ENCODE measurements around the gene NCBP2. TPM values are rescaled to one million over a fixed set of nuclear protein-coding genes. Genes with fewer than 3 reads are reported as not detected.

NCBP2 gene
- polyA plus RNA-seq, 6 donors from 2014 or later = 35.9 to 75.6 (median 62.9) TPM

- H3K4me3 Mint-ChIP-seq = peak overlapping the region in 1 of 8 donors; percentile 41
Observed at GRCh38 chr3:196975349-196975748, 33.0 kb upstream of the NCBP2 start.

DNA sequence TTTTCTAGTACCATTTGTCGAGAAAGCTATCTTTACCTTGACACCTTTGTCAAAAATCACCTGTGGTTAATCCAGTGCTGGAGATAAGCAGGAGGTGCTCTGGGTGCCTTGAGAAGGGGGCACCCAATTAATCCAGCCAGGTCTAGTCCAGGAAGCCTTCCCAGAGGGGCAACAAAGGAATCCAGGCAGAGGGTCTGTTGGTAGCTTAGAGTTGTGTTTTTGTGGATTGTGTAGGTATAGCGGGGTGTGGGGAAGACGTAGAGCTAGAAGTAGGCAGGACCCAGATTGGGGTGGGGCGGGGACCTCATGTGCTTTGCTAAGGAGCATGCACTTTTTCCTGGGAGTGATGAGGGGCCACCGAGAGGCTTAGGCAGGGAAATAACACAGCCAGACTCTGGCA is 32.3 kb upstream of the NCBP2 start:
- H3K9me3 Mint-ChIP-seq = no peaks in the 10 kb centered on the region
- ATAC-seq (ENCODE audit: low read depth in 2 of 2) (no peak), DNase-seq (no peak)
- no peak overlapping the region for H3K27ac Mint-ChIP-seq
- H3K27me3 Mint-ChIP-seq = peaks cover 6 to 16% (median 15%) of the 10 kb centered on the region in 3 donors
- H3K36me3 Mint-ChIP-seq = no peaks in the 10 kb centered on the region
- peak overlapping the region in 1 of 8 donors; percentile 30 for H3K4me3 Mint-ChIP-seq
- peaks cover 8 to 17% (median 9%) of the 10 kb centered on the region in 3 donors for H3K4me1 Mint-ChIP-seq

More at GRCh38 chr3:196975349-196975748, 33.0 kb upstream of the NCBP2 start:
- ATAC-seq (ENCODE audit: low read depth in 2 of 2) = no peak
- Mint-ChIP-seq H3K27ac (no peak overlapping the region), H3K27me3 (peaks cover 6 to 16% (median 15%) of the 10 kb centered on the region in 3 donors), H3K4me1 (peaks cover 5 to 14% (median 8%) of the 10 kb centered on the region in 3 donors), H3K9me3 (no peaks in the 10 kb centered on the region), H3K36me3 (no peaks in the 10 kb centered on the region)
- DNase-seq = no peak

GRCh38 chr3:196971094-196971698 is 28.9 kb upstream of the NCBP2 start:
- H3K27me3 Mint-ChIP-seq = peaks cover 0 to 16% (median 8%) of the 10 kb centered on the region in 3 donors
- ATAC-seq (ENCODE audit: low read depth in 2 of 2) (no peak), DNase-seq (no peak)
- H3K4me3 Mint-ChIP-seq = peak overlapping the region in 7 of 8 donors; percentile 51 to 92 (median 82)
- no peaks in the 10 kb centered on the region for H3K9me3 Mint-ChIP-seq
- H3K27ac Mint-ChIP-seq = peak overlapping the region in 1 of 6 donors; percentile 61
- peaks cover 6 to 25% (median 24%) of the 10 kb centered on the region in 3 donors for H3K4me1 Mint-ChIP-seq
- H3K36me3 Mint-ChIP-seq = no peaks in the 10 kb centered on the region

DNA sequence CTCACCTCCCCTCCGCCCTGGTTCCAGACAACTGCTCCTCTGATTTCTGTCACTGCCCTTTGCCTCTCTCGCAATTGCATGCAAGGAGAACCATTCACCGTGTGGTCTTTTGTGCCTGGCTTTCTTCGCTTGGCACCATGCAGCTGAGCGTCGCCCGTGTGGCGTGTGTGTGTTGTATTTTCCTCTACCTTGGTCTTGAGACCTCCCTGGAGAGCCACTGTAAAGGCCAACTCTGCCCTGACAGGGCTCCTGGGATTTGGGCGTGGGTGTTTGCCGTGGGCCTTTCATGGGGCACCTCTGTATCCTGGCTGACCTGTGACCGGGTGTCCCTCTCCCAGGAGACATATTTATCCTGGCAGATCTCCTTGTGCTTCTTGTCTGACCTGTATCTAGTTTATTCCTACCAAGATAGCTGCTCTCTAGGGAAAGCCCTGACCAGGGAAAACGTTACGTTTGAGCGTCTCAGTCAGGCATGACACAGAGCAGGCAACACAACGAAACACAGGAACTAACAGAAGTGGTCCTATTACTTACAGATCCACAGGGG is 28.3 kb upstream of the NCBP2 start:
- peaks cover 0 to 16% (median 8%) of the 10 kb centered on the region in 3 donors for H3K27me3 Mint-ChIP-seq
- H3K36me3 Mint-ChIP-seq = no peaks in the 10 kb centered on the region
- peak overlapping the region; percentile 81 to 92 (median 82) for H3K4me3 Mint-ChIP-seq
- H3K9me3 Mint-ChIP-seq = no peaks in the 10 kb centered on the region
- H3K4me1 Mint-ChIP-seq = peaks cover 6 to 25% (median 24%) of the 10 kb centered on the region in 3 donors
- H3K27ac Mint-ChIP-seq = peak overlapping the region in 4 of 6 donors; percentile 51 to 81 (median 62)
- no peak for ATAC-seq (ENCODE audit: low read depth in 2 of 2)
- DNase-seq = no peak

DNA sequence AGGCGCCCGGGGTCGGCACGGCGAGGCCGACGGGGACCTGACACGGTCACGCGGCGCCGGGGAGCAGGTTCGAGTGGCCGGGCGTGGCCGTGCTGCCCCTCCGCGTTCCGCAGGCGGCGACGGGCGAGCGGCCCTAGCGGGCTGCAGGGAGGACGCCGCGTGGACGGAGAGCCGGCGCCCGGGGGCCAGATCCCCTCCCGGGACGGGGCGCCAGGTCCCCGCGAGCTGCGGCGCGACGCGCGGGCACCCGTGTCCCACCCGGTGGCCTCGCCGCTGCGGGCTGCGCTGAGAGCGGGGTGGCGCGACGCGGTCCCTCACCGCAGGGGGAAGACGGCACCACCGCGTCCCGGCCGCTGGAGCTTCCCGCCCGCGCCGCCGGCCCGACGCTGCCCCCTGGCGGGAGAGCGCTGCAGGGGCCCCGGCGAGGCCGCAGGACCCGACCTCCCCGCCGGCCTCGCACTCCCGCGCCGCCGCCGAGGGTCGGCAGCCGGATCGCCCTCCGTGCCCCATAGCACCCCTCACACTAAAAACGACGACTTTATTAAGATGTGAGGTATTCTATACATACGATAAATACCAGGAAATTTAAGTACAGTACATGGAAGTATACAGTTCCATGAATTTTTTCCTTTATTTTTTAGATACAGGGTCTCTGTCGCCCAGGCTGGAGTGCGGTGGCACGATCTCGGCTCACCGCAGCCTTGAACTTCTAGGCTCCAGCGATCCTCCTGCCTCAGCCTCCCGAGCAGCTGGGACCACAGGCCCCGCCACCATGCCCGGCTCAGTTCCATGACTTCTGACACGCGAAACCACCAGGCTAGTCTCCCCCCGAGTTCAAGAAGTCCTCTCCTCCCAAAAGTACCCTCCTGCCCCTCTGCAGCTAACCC is 27.6 kb upstream of the NCBP2 start:
- H3K36me3 Mint-ChIP-seq = no peaks in the 10 kb centered on the region
- peak; percentile 70 to 76 for ATAC-seq (ENCODE audit: low read depth in 2 of 2)
- peaks cover 6 to 25% (median 24%) of the 10 kb centered on the region in 3 donors for H3K4me1 Mint-ChIP-seq
- H3K27me3 Mint-ChIP-seq = peaks cover 0 to 15% (median 6%) of the 10 kb centered on the region in 3 donors
- H3K27ac Mint-ChIP-seq = peak overlapping the region in 4 of 6 donors; percentile 51 to 81 (median 62)
- H3K9me3 Mint-ChIP-seq = no peaks in the 10 kb centered on the region
- peak overlapping the region; percentile 81 to 92 (median 82) for H3K4me3 Mint-ChIP-seq
- DNase-seq = peak; percentile 73

- no peaks in the 10 kb centered on the region for H3K36me3 Mint-ChIP-seq
- no peaks in the 10 kb centered on the region for H3K9me3 Mint-ChIP-seq
- H3K4me3 Mint-ChIP-seq = peak overlapping the region; percentile 80 to 92 (median 86)
- DNase-seq (peak; percentile 53), ATAC-seq (ENCODE audit: low read depth in 2 of 2) (peak; percentile 59 to 66)
- H3K27ac Mint-ChIP-seq = peak overlapping the region in 2 of 6 donors; percentile 80 to 88
- peaks cover 6 to 25% (median 24%) of the 10 kb centered on the region in 3 donors for H3K4me1 Mint-ChIP-seq
- H3K27me3 Mint-ChIP-seq = peaks cover 0 to 10% (median 0%) of the 10 kb centered on the region in 3 donors
Observed at GRCh38 chr3:196969134-196969659, 26.9 kb upstream of the NCBP2 start.

- Mint-ChIP-seq H3K27ac (peak within 1 kb of the TSS in 4 of 6 donors; percentile 16 to 88 (median 80)), H3K27me3 (peaks cover 0 to 10% (median 0%) of the 10 kb centered on the region in 3 donors), H3K4me3 (peak within 1 kb of the TSS; percentile 82 to 92 (median 88)), H3K9me3 (no peaks in the 10 kb centered on the region), H3K36me3 (no peaks in the 10 kb centered on the region), H3K4me1 (peaks cover 6 to 27% (median 24%) of the 10 kb centered on the region in 3 donors)
- DNase-seq (peak; percentile 42), ATAC-seq (ENCODE audit: low read depth in 2 of 2) (peak; percentile 67 to 68)
Observed at GRCh38 chr3:196968233-196969133, 26.2 kb upstream of the NCBP2 start, which contains the start of gene PIGZ. TSS of gene PIGZ (minus strand) at chr3:196968833. CDS start at chr3:196952031, 16,802 bp downstream.

DNA sequence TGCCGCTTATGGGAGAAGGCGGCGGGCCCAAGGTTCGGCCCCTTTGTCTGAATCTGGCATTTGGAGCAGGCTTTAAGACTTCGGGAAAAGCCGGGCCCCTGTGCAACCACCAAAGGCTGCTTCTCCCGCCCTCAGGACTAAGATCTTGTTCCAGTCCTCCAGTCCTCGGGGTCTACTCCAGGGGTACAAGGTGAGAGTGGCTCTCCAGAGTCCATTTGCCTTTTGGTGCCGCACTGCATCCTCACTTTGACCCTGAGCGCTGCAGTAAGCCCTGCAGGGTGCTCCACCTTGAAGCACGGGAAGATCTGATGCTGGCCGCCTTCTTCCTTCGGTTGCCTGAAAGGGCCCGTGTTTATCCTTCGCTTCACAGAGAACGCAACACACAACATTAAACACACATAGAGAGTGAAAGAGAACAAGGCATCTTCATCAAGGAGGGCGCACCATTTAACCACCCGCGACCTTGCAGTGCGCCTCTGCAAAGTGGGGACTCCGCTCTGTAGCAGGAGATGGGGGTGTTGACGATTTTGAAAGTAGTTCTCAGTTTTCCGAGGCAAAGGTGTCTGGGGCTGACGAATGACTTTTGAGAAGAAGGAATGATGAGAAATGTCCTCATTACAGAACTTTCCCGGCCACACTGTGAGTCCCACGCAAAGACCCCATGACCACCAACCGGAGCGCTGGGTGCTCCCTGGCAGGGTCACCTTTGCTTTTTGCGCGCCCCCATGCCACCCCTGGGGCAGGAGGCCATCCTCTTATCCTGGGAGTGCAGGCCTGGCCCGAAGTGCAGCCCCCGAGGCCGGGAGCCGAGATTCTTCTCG is 25.3 kb upstream of the NCBP2 start:
- Mint-ChIP-seq H3K27ac (peak overlapping the region in 2 of 6 donors; percentile 16 to 81), H3K36me3 (no peaks in the 10 kb centered on the region), H3K4me1 (peaks cover 9 to 36% (median 28%) of the 10 kb centered on the region in 3 donors), H3K4me3 (peak overlapping the region; percentile 76 to 90 (median 85)), H3K27me3 (peaks cover 0 to 10% (median 0%) of the 10 kb centered on the region in 3 donors), H3K9me3 (no peaks in the 10 kb centered on the region)
- ATAC-seq (ENCODE audit: low read depth in 2 of 2) (no peak), DNase-seq (no peak)

GRCh38 chr3:196966526-196967401 is 24.4 kb upstream of the NCBP2 start:
- Mint-ChIP-seq H3K27ac (no peak overlapping the region), H3K27me3 (peaks cover 0 to 10% (median 0%) of the 10 kb centered on the region in 3 donors), H3K4me3 (peak overlapping the region in 6 of 8 donors; percentile 47 to 90 (median 82)), H3K4me1 (peaks cover 11 to 44% (median 30%) of the 10 kb centered on the region in 3 donors), H3K9me3 (no peaks in the 10 kb centered on the region), H3K36me3 (no peaks in the 10 kb centered on the region)
- ATAC-seq (ENCODE audit: low read depth in 2 of 2) = no peak
- DNase-seq = no peak

GRCh38 chr3:196965804-196966173 is 23.5 kb upstream of the NCBP2 start:
- Mint-ChIP-seq H3K27me3 (peaks cover 0 to 3% (median 0%) of the 10 kb centered on the region in 3 donors), H3K4me1 (peaks cover 9 to 42% (median 30%) of the 10 kb centered on the region in 3 donors), H3K9me3 (no peaks in the 10 kb centered on the region), H3K27ac (no peak overlapping the region), H3K4me3 (peak overlapping the region in 1 of 8 donors; percentile 87), H3K36me3 (no peaks in the 10 kb centered on the region)
- DNase-seq (no peak), ATAC-seq (ENCODE audit: low read depth in 2 of 2) (no peak)
